DND-41 (cell line): ENCODE results near the gene TMPRSS15.

Experiments
- ATAC-seq: fragments of 200-7000 bp; cut with Tn5 transposase; 3 replicates; pipeline ENCODE4 v1.9.1; 2021; ENCODE audit warnings: low read depth; ENCODE audit not compliant: insufficient read depth
- DNase-seq: peaks from one replicate; pipeline ENCODE4 v3.0.0-alpha.2; 2020
- H2AFZ ChIP-seq: 2 replicates; pipeline ENCODE4 v1.6.0; 2012; ENCODE audit warnings: low read depth, low read length
- H3K27ac ChIP-seq: 2 replicates; pipeline ENCODE4 v1.5.1; 2012; ENCODE audit warnings: low read length, inconsistent platforms
- H3K27me3 ChIP-seq: fragments of 200-600 bp; sonication (generic); 2 replicates; pipeline ENCODE4 v1.6.0; 2012; ENCODE audit warnings: low read length, mild to moderate bottlenecking, inconsistent platforms; ENCODE audit not compliant: insufficient read depth, poor library complexity
- H3K36me3 ChIP-seq: 2 replicates; pipeline ENCODE4 v1.5.1; 2012; ENCODE audit warnings: low read length, inconsistent platforms; ENCODE audit not compliant: insufficient read depth
- H3K4me1 ChIP-seq: 2 replicates; pipeline ENCODE4 v1.5.1; 2012; ENCODE audit warnings: mild to moderate bottlenecking, low read length; ENCODE audit not compliant: insufficient read depth
- H3K4me2 ChIP-seq: 2 replicates; pipeline ENCODE4 v1.6.0; 2012; ENCODE audit warnings: mild to moderate bottlenecking, moderate library complexity, low read length, inconsistent platforms; ENCODE audit not compliant: insufficient read depth
- H3K4me3 ChIP-seq, 2 experiments: fragments of 200-600 bp in 1 of 2; shearing (Covaris generic) in 1 of 2; 2 replicates each; pipeline ENCODE4 v1.5.1; 2012 to 2016; ENCODE audit warnings: inconsistent platforms in 2 of 2, low read length in 2 of 2, mild to moderate bottlenecking in 2 of 2, low read depth in 1 of 2, moderate library complexity in 1 of 2
- H3K79me2 ChIP-seq: 2 replicates; pipeline ENCODE4 v1.6.0; 2012; ENCODE audit warnings: low read length, inconsistent platforms; ENCODE audit not compliant: insufficient read depth
- H3K9ac ChIP-seq: 2 replicates; pipeline ENCODE4 v1.6.0; 2012; ENCODE audit warnings: low read depth, mild to moderate bottlenecking, inconsistent platforms, low read length, moderate library complexity
- H3K9me3 ChIP-seq: 2 replicates; pipeline ENCODE4 v1.5.1; 2012; ENCODE audit warnings: low read length, moderate library complexity, mild to moderate bottlenecking, inconsistent platforms; ENCODE audit not compliant: insufficient read depth, severe bottlenecking
- H4K20me1 ChIP-seq: 2 replicates; pipeline ENCODE4 v1.6.0; 2012; ENCODE audit warnings: low read length; ENCODE audit not compliant: insufficient read depth
- EZH2 ChIP-seq: IDR thresholded peaks from 3 replicates; pipeline ENCODE4 v1.6.1; 2012; ENCODE audit warnings: borderline replicate concordance, low read depth, mild to moderate bottlenecking, moderate library complexity, low read length, inconsistent platforms; ENCODE audit not compliant: severe bottlenecking
- TF ChIP-seq, protein P1 (sequence below): IDR thresholded peaks from 2 replicates; pipeline ENCODE4 v1.5.1; 2012; ENCODE audit warnings: borderline replicate concordance, low read length, moderate library complexity, mild to moderate bottlenecking; ENCODE audit not compliant: poor library complexity, severe bottlenecking; ENCODE audit errors: extremely low read depth

The TMPRSS15 gene

GRCh38 chr21:18274370-18274769 lies 129.2 kb downstream of the TMPRSS15 start:
- no peak overlapping the region for H3K4me3 ChIP-seq
- H3K4me1 ChIP-seq: no peaks in the 10 kb centered on the region
- no peaks in the 10 kb centered on the region for H3K9me3 ChIP-seq
- H3K27me3 ChIP-seq: no peaks in the 10 kb centered on the region
- DNase-seq (no peak), ATAC-seq (no peak)
- H3K36me3 ChIP-seq: no peaks in the 10 kb centered on the region
- H2AFZ ChIP-seq: no peak overlapping the region
- H3K79me2 ChIP-seq: no peaks in the 10 kb centered on the region
- no peak overlapping the region for H3K27ac ChIP-seq
- TF ChIP-seq, protein P1, sequence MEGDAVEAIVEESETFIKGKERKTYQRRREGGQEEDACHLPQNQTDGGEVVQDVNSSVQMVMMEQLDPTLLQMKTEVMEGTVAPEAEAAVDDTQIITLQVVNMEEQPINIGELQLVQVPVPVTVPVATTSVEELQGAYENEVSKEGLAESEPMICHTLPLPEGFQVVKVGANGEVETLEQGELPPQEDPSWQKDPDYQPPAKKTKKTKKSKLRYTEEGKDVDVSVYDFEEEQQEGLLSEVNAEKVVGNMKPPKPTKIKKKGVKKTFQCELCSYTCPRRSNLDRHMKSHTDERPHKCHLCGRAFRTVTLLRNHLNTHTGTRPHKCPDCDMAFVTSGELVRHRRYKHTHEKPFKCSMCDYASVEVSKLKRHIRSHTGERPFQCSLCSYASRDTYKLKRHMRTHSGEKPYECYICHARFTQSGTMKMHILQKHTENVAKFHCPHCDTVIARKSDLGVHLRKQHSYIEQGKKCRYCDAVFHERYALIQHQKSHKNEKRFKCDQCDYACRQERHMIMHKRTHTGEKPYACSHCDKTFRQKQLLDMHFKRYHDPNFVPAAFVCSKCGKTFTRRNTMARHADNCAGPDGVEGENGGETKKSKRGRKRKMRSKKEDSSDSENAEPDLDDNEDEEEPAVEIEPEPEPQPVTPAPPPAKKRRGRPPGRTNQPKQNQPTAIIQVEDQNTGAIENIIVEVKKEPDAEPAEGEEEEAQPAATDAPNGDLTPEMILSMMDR: no peak
- TF ChIP-seq EZH2: no peak
- no peak overlapping the region for H3K4me2 ChIP-seq
- H3K9ac ChIP-seq: no peak overlapping the region
- no peaks in the 10 kb centered on the region for H4K20me1 ChIP-seq

DNA sequence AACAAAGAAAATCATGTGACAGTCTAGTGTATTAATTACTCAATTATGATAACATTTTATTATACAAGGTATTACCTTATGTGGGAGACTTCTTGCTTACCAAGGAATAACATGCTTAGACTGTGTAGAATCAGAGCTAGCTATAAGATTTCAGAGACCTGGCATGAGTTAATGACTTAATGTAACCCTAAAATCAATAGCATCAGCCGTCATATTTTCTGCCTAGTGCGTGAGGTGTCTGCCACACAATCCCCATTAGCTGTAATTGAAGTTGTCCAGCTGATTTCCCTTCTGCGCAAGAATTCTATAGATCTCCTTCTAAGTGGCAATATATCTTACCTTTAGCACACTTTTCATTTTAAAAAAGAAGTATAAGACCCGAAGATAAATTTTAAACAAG lies 130.2 kb downstream of the TMPRSS15 start:
- no peak for DNase-seq

GRCh38 chr21:18269856-18270255 lies 133.7 kb downstream of the TMPRSS15 start:
- no peaks in the 10 kb centered on the region for H3K27me3 ChIP-seq
- no peaks in the 10 kb centered on the region for H3K9me3 ChIP-seq
- no peak for DNase-seq
- no peaks in the 10 kb centered on the region for H4K20me1 ChIP-seq
- TF ChIP-seq, protein P1: no peak
- TF ChIP-seq EZH2: no peak
- no peaks in the 10 kb centered on the region for H3K4me1 ChIP-seq
- no peak overlapping the region for H3K4me2 ChIP-seq
- H2AFZ ChIP-seq: no peak overlapping the region
- H3K27ac ChIP-seq: no peak overlapping the region
- H3K36me3 ChIP-seq: no peaks in the 10 kb centered on the region
- H3K9ac ChIP-seq: no peak overlapping the region
- no peaks in the 10 kb centered on the region for H3K79me2 ChIP-seq
- no peak for ATAC-seq
- no peak overlapping the region for H3K4me3 ChIP-seq

More for the DNA sequence above, 130.2 kb downstream of the TMPRSS15 start:
- Histone ChIP-seq H3K9ac (no peak overlapping the region), H3K4me3 (no peak overlapping the region), H3K27ac (no peak overlapping the region), H3K79me2 (no peaks in the 10 kb centered on the region), H3K27me3 (no peaks in the 10 kb centered on the region), H3K36me3 (no peaks in the 10 kb centered on the region), H3K4me1 (no peaks in the 10 kb centered on the region), H3K4me2 (no peak overlapping the region), H4K20me1 (no peaks in the 10 kb centered on the region), H3K9me3 (no peaks in the 10 kb centered on the region), H2AFZ (no peak overlapping the region)
- no peak for ATAC-seq
- TF ChIP-seq EZH2: no peak
- TF ChIP-seq, protein P1: no peak

- Histone ChIP-seq H3K36me3 (no peaks in the 10 kb centered on the region), H3K79me2 (no peaks in the 10 kb centered on the region), H3K27me3 (no peaks in the 10 kb centered on the region), H3K4me2 (no peak overlapping the region), H3K9ac (no peak overlapping the region), H3K4me1 (no peaks in the 10 kb centered on the region), H2AFZ (no peak overlapping the region), H4K20me1 (no peaks in the 10 kb centered on the region), H3K27ac (no peak overlapping the region), H3K4me3 (no peak overlapping the region), H3K9me3 (no peaks in the 10 kb centered on the region)
- DNase-seq (no peak), ATAC-seq (no peak)
- TF ChIP-seq EZH2: no peak
- TF ChIP-seq, protein P1: no peak
These were observed 134.7 kb downstream of the TMPRSS15 start for GRCh38 chr21:18268906-18269305.
